NCI-H1930 (cell line): ENCODE measurements around the gene MED15.
"Not testable (repeated sequence)": the region's sequence is repeated elsewhere in the genome, so short reads cannot be mapped to it uniquely, and the experiment has no call there.

Source experiments
- DNase-seq, 2 experiments: peaks; one replicate each; lab custom pipeline; 2025; lab: John Stamatoyannopoulos, UW

The MED15 gene

DNA sequence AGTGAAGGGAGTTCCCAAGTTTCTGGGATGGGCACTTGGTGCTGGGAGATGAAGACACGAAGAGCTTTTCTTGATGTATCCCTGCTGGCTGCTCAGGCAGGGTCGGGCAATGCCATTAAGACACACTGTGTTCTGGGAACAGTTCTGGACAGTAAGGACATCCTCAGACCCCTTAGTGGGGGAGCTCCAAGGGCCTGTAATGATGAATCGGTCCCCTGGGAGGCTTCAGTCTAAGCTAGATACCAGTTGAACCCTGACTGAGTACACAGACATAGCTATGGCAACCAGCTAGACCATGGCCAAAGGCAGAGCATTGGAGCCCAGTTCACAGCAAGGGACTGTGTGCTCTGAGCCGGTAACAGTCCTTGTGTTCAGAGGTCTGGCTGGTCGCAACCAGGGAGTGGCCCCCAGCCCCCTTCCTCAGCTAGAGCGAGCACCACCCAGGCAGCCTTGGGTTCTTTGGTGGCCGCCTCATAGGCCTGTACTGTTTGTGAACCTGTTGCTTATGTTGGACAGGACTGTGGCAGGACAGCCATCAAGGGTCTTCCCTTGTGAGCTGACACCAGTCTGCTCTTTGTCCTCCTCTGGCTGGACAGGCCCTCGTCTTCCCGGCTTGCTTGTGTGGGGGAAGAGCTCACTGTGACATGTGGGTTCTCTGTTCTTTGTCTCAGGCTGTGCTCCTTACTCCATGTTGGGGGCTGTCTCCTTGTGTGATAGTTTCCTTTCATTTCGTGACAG, 25.0 kb downstream of the MED15 start:
- DNase-seq = no peak

DNA sequence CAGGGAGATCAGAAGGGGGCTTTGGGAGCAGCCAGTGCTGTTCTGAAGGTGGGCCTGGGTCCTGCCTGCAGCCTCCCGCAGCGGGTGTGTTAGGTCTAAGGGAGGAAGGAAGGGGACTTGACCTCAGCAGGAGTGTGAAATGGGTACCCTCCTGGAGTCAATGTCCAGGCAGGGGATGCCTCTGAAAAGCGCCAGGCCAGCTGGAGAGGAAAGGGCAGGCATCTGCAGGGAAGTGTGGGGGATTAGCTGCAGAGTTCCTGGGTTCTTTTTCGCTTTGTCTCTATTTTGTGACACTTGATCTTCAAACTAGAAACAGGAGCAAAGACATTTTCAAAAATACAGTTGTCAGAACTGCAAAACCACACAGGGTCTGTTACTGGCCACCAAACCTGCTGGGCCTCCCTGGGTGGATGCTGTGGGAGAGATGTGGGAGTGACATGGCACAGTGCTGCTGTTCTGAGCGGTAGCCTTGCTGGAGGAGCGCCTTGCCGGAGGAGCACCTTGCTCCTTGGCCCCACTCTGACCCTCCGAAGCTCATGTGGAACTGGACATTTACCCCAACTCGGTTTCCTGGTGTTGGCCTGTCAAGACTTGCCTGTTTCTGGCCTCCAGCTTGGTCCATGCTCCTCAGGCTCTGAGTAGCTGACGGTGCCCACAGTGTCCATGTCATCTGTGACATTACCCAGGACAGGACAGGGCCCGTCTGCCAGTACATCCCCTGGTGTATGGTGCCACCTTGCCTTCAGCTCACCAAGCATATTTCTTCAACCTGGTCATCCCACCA, 25.9 kb downstream of the MED15 start:
- no peak for DNase-seq

DNA sequence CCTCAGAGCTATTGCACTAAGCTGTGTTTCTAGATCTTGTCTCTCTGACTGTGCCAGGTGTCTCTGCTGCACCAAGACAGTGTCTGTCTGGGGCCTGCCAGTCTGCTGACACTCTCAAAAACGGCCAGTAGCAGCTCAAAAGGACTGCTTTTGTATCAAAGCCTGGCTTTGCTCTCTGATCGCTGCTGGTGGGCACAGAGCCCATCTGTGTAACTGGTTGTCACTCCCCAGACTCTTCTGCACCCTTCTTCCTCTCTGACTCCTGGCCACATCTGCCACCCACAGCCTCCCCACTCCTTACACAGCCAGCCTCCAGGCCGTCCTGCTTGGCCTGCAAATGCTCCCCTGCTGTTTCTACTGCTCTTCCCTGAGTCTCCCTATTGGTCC, 26.5 kb downstream of the MED15 start:
- no peak for DNase-seq

DNA sequence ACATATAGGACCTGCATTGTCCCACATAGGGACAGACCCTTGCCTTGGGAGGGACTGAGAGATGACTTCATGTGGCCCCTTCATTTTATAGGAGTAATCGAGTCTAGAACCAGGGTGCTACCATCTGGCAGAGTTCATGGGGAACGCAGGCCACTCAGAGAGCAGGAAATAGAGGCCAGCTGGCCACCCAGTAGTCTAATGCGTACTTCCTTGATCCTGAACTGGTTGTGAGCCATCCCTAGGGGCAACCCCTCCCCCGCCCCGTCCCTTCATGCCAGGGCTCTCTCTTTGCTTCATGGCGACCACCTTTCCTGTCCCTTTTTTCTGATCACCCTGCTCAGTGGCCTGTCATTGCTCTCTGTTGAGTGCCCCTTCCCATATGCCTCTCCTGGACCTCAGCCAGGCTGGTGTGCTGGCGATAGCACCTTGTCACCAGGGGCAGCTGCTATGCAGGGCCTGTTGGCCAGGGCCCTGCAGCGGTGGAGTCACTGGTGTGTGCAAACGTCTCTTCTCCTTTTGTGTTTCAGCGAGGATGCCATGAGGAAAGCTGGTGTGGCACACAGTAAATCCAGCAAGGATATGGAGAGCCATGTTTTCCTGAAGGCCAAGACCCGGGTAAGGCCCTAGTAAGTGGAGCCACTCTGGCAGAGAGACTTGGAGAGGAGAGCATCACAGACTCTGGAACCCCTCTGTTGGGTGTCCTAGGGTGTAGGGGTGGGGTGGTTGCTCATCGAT, 29.3 kb downstream of the MED15 start:
- DNase-seq = no peak

DNA sequence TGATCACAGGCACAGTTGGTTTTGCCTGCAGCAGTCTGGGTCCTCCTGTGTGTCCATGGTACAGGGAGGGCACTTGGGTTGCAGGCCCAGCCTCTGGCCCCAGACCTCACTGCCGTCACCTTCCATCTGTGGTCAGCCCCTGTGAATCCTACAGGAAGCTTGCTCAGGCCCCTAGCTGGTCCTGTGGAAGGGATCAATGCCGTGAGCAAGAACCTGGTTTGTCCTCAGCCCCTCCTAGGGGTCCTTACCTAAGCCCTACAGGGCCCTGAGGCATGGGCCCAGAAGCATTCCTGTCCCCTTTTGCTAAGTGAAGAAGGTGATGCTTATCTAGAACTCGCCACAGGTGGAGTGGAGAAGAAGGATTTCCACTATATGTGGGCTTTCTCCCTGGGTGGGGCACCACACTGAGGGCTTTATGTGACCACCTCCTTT, 29.9 kb downstream of the MED15 start:
- DNase-seq = no peak

- DNase-seq = no peak
Observed at GRCh38 chr22:20537983-20538382, 30.6 kb downstream of the MED15 start.

GRCh38 chr22:20538875-20539274, 31.5 kb downstream of the MED15 start:
- DNase-seq = not testable (repeated sequence)

DNA sequence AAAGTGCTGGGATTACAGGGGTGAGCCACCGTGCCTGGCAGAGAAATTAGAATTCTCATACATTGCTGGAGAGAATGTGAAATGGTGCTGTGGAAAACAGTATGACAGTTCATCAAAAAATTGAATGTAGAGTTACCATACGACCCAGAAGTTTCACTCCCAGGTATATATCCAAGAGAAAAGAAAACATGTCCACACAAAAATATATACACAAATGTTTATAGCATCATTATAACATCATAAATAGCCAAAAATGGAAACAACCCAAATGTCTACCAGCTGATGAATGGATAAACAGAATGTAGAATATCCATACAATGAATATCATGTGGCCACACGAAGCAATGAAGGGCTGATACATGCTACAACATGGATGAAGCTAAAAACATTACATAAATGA, 34.6 kb downstream of the MED15 start:
- no peak for DNase-seq

GRCh38 chr22:20542736-20543135, 35.3 kb downstream of the MED15 start:
- no peak for DNase-seq

- not testable (repeated sequence) for DNase-seq
Observed at GRCh38 chr22:20545318-20545634, 37.9 kb downstream of the MED15 start.

GRCh38 chr22:20545681-20546521, 38.5 kb downstream of the MED15 start:
- DNase-seq = no peak

DNA sequence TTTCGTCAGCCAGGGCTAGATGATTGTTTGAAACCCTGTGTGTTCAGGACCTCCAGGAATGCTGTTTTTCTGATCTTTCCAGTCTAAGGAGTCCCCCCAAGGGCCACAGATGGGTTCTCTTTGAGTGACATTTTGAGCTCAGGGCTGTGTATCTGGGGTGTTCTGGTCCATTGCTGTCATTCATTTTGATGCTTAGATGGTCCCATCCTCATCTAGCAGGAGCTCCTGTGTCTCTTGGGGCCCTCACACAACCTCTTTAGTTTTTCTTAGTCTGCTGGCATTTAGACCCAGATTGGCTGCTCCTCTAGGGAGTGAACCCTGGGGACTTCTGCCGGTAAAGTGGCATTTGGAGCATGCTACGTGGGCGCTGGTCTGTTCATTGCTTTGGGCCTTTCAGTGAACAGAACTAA, 39.1 kb downstream of the MED15 start:
- DNase-seq = no peak

DNA sequence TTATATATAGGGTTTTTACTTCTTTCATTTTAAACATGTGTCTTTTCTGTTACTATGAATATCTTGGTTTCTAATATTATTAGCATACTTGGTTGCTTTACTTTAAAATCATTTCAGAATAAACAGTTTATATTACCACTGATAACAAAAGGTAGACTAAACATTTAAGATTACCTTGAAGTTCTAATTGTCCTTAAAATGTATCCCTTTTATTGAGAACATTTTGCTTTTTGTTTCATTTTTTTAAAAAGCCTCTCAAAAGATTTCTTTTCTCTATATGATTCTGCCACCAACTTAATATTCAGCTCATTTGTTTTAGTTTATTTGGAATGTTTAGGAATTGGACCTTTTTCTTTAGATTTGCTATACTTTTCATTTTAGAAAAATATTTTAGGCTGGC, 39.6 kb downstream of the MED15 start:
- DNase-seq = no peak

- no peak for DNase-seq
Observed at GRCh38 chr22:20548806-20549205, 41.4 kb downstream of the MED15 start.

DNA sequence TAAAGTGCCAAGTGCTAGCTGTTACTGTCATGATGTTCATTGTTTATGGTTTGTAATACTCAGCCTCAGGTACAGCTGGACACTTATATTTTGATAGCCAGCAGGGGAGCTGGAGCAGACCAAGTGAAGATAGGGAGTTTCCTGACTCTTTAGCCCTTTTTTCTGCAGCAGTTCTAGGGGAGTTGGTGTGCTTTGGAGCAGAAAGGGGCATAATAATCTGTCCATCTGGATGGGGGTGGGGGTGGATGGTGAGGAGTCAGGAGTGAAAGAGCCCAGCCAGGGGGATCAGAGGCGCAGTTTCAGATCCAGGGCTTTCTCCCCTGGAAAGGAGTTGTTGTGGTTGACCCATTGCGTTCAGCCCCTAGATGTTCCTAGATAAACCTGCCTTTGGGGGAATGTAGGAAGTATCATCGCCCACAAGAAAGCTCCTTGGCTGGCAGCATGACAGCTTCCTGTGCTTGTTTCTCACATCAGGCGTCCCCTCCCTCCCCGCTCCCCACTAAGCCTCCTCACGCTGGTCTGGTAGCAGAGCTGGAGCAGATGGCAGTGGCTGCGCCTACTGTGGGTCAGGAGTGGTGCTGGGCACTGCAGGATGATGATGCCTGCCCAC, 41.9 kb downstream of the MED15 start:
- DNase-seq = no peak

GRCh38 chr22:20550057-20550817, 42.8 kb downstream of the MED15 start:
- DNase-seq = no peak

- DNase-seq = no peak
Observed at GRCh38 chr22:20550851-20551744, 43.7 kb downstream of the MED15 start.

DNA sequence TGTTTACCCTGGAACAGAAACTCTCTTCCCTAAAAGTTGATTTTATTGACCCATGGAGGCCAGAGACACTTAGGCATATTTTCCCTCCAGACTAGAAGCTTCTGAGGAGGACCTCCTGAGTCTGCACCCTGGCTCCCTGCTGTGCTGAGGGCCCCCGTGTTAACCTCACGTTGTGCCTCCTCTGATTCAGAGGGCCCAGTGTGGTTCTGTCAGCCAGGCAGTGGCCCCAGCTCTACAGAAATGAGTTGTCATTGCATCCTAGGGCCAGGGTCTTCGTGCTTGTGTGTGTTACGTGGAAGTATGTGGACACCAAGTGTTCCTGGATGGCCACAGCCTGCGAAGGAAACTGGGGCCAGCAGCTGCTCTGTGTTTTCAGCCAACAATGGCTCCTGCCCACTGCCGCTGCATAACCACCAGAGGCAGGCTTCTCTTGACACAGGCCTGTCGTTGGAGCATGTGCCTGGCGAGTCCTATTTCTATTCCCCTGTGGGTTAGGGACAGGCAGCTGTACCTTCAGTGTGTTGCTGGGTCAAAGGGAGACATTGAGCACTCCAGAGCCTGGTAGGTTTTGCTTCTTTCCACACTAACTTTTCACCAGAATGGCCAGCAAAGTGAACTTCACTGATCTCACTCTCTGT, 44.5 kb downstream of the MED15 start:
- DNase-seq = peak in 1 of 2 experiments; percentile 24
